NT2/D1 (cell line): Measurements from ENCODE around the gene EIF2AK3.

ENCODE experiments used
- SUZ12 ChIP-seq: IDR thresholded peaks from 2 replicates; pipeline ENCODE4 v1.6.1; 2011; ENCODE audit not compliant: insufficient read length, insufficient read depth; ENCODE audit errors: extremely low read depth
- ZNF274 ChIP-seq: IDR thresholded peaks from 2 replicates; pipeline ENCODE4 v1.6.1; 2011; ENCODE audit warnings: mild to moderate bottlenecking, low read depth, low read length

DNA sequence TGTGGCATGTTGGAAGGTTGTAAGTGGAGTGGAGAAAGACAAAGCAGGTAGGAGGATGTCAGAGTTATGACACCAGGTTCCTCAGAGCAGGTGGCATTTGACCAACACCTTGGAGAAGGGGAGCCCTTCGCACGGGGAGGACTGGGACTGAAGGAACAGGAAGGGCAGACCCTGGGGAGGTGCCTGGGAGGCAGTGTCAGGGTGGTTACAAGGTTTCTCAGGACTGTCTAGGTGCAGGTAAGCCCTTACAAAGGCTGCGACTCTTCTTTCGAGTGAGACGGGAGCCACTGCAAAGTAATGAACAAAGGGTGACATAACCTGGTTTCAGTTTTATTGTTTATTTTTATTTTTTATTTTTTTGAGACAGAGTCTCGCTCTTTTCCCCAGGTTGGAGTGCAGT lies 84.6 kb downstream of the EIF2AK3 start:
- TF ChIP-seq SUZ12 (no peak), ZNF274 (no peak)
